Measurements from ENCODE around the gene CARMIL1.

DNA sequence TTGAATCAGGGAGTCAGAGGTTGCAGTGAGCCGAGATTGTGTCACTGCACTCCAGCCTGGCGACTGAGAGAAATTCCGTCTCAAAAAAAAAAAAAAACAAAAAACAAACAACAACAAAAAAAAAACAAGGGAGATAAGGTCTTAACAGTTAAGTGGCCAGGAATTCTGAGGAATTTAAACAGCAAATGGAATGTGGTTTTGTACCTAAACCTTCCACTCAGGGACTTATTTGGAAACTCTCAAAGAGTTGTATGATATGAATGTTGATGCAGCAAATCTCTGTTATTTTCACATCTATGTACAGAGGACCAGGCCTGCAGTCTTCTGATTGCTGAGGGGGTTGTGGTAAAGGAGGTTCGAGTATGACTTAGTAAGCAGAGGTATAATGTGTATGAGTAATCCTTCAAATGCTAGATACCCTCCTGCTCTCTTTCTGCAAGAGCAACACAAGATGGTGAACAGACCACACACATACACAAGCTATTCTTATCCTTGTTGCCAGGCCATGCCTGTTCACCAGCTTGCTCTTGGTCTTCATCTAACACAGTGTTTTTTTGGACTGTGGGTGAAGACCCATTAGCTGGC is 197.9 kb downstream of the CARMIL1 start:
- TF ChIP-seq CTCF (IDR thresholded peaks at IDR 0.05) (no peak), POLR2AphosphoS5 (IDR thresholded peaks at IDR 0.05) (no peak), POLR2A (IDR thresholded peaks at IDR 0.05) (no peak)

All from breast epithelium (tissue), 3 donors.